Gastrocnemius medialis (tissue), 4 donors: Measurements from ENCODE around the gene TP53I13. TPM values are rescaled to one million over a fixed set of nuclear protein-coding genes. Genes with fewer than 3 reads are reported as not detected.

ENCODE experiments used
- ATAC-seq, 2 donors: fragments of 150-250 bp; one replicate each; pipeline ENCODE4 v1.9.1; 2016
- DNase-seq, 2 donors: peaks; one replicate each; pipeline ENCODE4 v3.0.0-alpha.2; 2019
- H3K27ac ChIP-seq, 4 donors: fragments of 200-600 bp; sonication (generic); 1 replicate in 1 of 4; 2 replicates in 3 of 4; pipeline ENCODE4 v1.5.1; 2016 to 2018; ENCODE audit warnings: mild to moderate bottlenecking in 2 of 4, moderate library complexity in 1 of 4
- H3K27me3 ChIP-seq, 3 donors: fragments of 200-600 bp; sonication (generic) in 2 of 3; 1 replicate in 1 of 3; 2 replicates in 2 of 3; pipeline versions ENCODE4 v1.5.1 to v1.6.0; 2016 to 2019; ENCODE audit warnings: mild to moderate bottlenecking in 1 of 3, moderate library complexity in 1 of 3
- H3K36me3 ChIP-seq, 2 donors: fragments of 200-600 bp; sonication (generic) in 1 of 2; one replicate each; pipeline ENCODE4 v1.5.1; 2017 to 2018
- H3K4me1 ChIP-seq, 2 donors: fragments of 200-600 bp; sonication (generic) in 1 of 2; one replicate each; pipeline ENCODE4 v1.5.1; 2016 to 2017; ENCODE audit warnings: mild to moderate bottlenecking in 2 of 2
- H3K4me3 ChIP-seq, 4 donors: fragments of 200-600 bp; sonication (generic) in 3 of 4; 1 replicate in 1 of 4; 2 replicates in 3 of 4; pipeline ENCODE4 v1.5.1; 2016 to 2019; ENCODE audit warnings: mild to moderate bottlenecking in 2 of 4
- H3K9me3 ChIP-seq, 3 donors: fragments of 200-600 bp; sonication (generic) in 2 of 3; 1 replicate in 1 of 3; 2 replicates in 2 of 3; pipeline ENCODE4 v1.5.1; 2016 to 2019
- CTCF ChIP-seq, 5 experiments: fragments of 450-650 bp in 3 of 5; fragments of 200-600 bp in 2 of 5; sonication (generic) in 2 of 5; IDR thresholded peaks in 4 of 5; conservative IDR thresholded peaks in 1 of 5; 1 replicate in 4 of 5; 2 replicates in 1 of 5; pipeline ENCODE4 v1.5.1; 2016 to 2019; ENCODE audit warnings: antibody characterized with exemption in 5 of 5, mild to moderate bottlenecking in 3 of 5, moderate library complexity in 3 of 5
- POLR2A ChIP-seq, 2 donors: fragments of 450-650 bp; IDR thresholded peaks; one replicate each; pipeline ENCODE4 v1.6.1; 2017; ENCODE audit warnings: antibody characterized with exemption in 2 of 2, mild to moderate bottlenecking in 2 of 2, moderate library complexity in 2 of 2
- in situ Hi-C, 4 donors: fragments of 200-750 bp; cut with MboI; loops; one replicate each; pipeline versions ENCODE4 v1.15.0 to v1.8.0; 2017; ENCODE audit warnings: low sequenced_read_pairs in 4 of 4
- intact Hi-C: fragments of 100-400 bp; cut with DNase I; formaldehyde crosslinking; loops from one replicate; pipeline ENCODE4 v1.15.1; 2023; ENCODE audit warnings: low total_unique reads
- total RNA-seq, 4 donors: library from RNA; depleted of rRNA; stranded (reverse); fragments of >200 nt; gene quantifications; one replicate each; pipeline versions ENCODE4 v1.1.0 to v1.2.3, GENCODE V29; 2016

TP53I13 gene
- total RNA-seq, 4 donors from 2014 or later: 31.0 to 50.2 (median 32.1) TPM

DNA sequence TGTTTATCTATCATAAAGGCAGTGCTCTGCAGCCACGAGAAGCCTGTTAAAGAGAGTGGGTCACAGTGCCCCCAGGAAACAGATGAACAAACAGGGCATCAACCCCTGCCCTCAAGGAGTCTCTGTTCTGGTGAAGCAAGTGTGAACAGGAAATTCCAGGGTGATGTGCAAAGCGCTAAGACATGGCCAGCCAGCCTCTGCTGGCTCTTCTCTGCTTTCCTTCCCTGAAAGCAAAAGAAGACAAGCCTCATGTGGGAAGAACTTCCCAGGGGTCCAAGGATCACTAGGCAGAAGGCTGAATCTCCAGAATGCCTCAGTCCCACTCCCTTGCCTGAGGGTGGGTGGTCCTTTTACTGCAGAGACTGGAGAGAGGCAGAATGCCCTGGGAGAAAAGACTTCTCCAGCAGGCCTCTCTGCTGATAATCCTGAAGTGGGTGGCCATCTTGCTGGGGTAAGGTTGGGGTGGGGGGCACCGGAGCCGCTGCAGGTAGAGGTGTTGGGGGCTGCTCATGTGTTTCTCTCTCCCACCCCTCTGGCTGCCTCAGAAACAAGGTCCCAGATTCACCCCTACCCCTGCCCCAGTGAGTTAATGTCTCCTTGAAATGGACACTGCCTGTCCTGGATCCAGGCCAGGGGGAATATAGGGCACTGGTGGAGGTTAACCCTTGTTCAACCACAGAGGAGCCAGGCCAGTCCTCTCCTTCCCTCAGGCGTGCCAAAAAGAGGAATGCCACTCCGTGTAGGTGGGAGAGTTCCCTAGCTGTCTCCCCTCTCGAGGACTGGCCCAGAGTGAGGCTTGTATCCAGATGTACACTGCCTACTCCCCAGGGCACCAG lies 26.8 kb downstream of the TP53I13 start:
- Histone ChIP-seq H3K4me1 (peaks cover 30 to 35% of the 10 kb centered on the region in 2 donors), H3K27ac (no peak overlapping the region), H3K27me3 (no peaks in the 10 kb centered on the region), H3K9me3 (no peaks in the 10 kb centered on the region), H3K4me3 (no peak overlapping the region), H3K36me3 (no peaks in the 10 kb centered on the region)
- TF ChIP-seq POLR2A (IDR thresholded peaks at IDR 0.05): no peak
- TF ChIP-seq CTCF (IDR thresholded peaks at IDR 0.05 in 4 of 5, conservative IDR thresholded peaks at IDR 0.05 in 1 of 5): no peak
- intact Hi-C loops: no loop called here
- DNase-seq: no peak
- ATAC-seq: no peak
- in situ Hi-C loops: loop anchor here in 1 of 4 donors (25.0 kb wide), 1 partner anchor 342 kb away; the partner anchor contains the start of genes EFCAB5 and SSH2

DNA sequence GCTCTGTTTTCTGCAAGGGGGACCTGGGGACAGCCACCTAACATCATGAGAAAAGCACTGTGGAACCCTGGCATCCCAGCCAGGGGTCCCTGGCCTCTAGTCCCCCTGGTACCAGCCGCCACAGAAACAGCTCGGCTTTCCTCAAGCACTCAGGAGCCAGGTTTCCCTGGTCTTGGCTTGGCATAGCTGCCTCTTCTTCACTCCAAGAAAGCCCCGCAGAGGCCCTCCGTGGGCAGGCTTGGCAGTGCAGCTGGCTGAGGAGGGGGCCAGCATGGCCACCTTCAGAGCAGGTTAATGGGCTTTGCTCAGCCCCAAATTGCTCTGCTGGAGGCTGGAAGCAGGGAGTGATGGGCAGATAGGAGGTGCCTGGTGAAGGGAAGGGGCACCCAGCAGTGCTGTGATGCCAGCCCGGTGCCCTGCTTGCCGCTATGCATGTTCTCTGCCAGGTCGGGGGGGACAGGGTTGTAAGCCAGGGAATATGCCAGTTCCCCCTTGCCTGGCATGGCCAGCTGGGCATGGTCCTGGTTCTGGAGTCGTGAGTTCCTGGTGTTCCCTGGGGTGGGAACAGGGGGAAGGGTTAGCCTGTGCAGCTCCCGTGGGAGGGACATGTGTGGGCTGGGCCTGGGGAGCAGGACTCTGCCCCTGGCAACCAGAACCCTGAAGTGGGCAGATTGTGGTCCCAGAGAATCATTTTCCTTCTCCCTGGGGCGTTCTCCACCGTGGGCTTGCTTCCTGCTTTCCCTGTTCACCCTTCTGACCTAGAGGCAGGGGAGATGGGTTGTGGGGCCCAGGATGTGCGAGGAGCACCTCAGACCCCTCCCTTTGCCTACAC lies 27.7 kb downstream of the TP53I13 start:
- no peak for DNase-seq
- in situ Hi-C loops: loop anchor here in 1 of 4 donors (25.0 kb wide), 1 partner anchor 341 kb away; the partner anchor contains the start of genes EFCAB5 and SSH2
- TF ChIP-seq CTCF (IDR thresholded peaks at IDR 0.05 in 4 of 5, conservative IDR thresholded peaks at IDR 0.05 in 1 of 5) (no peak), POLR2A (IDR thresholded peaks at IDR 0.05) (no peak)
- Histone ChIP-seq H3K36me3 (no peaks in the 10 kb centered on the region), H3K4me1 (peaks cover 22 to 26% of the 10 kb centered on the region in 2 donors), H3K27ac (no peak overlapping the region), H3K27me3 (no peaks in the 10 kb centered on the region), H3K4me3 (no peak overlapping the region), H3K9me3 (no peaks in the 10 kb centered on the region)
- intact Hi-C loops: no loop called here
- no peak for ATAC-seq

DNA sequence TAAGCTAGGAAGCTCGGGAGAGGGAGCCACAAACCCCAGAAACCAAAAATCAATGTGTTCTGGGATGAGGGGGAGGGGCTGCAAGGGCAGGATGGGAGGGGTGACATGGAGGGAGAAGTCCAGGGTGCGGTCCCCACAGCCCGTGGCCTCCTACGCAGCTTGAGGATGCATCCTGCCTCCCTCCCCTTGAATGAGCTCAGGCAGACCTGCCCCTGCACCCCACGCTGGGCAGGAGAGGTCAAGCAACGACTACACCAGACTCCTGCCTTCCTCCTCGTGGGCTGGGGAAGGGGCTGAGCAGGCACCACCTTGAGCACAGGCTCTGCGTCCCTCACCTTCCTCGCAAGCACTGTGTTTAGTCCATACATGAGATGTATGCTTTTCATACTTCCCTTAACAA lies 28.3 kb downstream of the TP53I13 start:
- Histone ChIP-seq H3K9me3 (no peaks in the 10 kb centered on the region), H3K36me3 (no peaks in the 10 kb centered on the region), H3K4me1 (peaks cover 16 to 20% of the 10 kb centered on the region in 2 donors), H3K27me3 (no peaks in the 10 kb centered on the region), H3K4me3 (no peak overlapping the region), H3K27ac (no peak overlapping the region)
- TF ChIP-seq CTCF (IDR thresholded peaks at IDR 0.05 in 4 of 5, conservative IDR thresholded peaks at IDR 0.05 in 1 of 5) (no peak), POLR2A (IDR thresholded peaks at IDR 0.05) (no peak)
- DNase-seq (no peak), ATAC-seq (no peak)
- in situ Hi-C loops: loop anchor here in 1 of 4 donors (25.0 kb wide), 1 partner anchor 340 kb away; the partner anchor contains the start of genes EFCAB5 and SSH2
- intact Hi-C loops: no loop called here

- in situ Hi-C loops: loop anchor here in 1 of 4 donors (25.0 kb wide), 1 partner anchor 340 kb away; the partner anchor contains the start of genes EFCAB5 and SSH2
- Histone ChIP-seq H3K27ac (no peak overlapping the region), H3K4me3 (no peak overlapping the region), H3K4me1 (peaks cover 8 to 12% of the 10 kb centered on the region in 2 donors), H3K36me3 (no peaks in the 10 kb centered on the region), H3K27me3 (no peaks in the 10 kb centered on the region), H3K9me3 (no peaks in the 10 kb centered on the region)
- intact Hi-C loops: no loop called here
- DNase-seq (no peak), ATAC-seq (no peak)
- TF ChIP-seq POLR2A (IDR thresholded peaks at IDR 0.05): no peak
- no peak for TF ChIP-seq CTCF (IDR thresholded peaks at IDR 0.05 in 4 of 5, conservative IDR thresholded peaks at IDR 0.05 in 1 of 5)
Observed at GRCh38 chr17:29597361-29598172, 29.1 kb downstream of the TP53I13 start.
